ENCODE measurements around the gene RAB33B. TPM values are rescaled to one million over a fixed set of nuclear protein-coding genes. Genes with fewer than 3 reads are reported as not detected.
"Not testable (repeated sequence)": the region's sequence is repeated elsewhere in the genome, so short reads cannot be mapped to it uniquely, and the experiment has no call there.

RAB33B gene
- total RNA-seq: 1 to 10 TPM; 6.5 to 6.6 TPM

GRCh38 chr4:139454111-139455045, at the start of gene RAB33B:
RAB33B (plus strand) TSS chr4:139454121; CDS start chr4:139454196, 75 bp downstream.
- Mint-ChIP-seq H3K4me3 (peak within 1 kb of the TSS; percentile 95), H3K27me3 (no peaks in the 10 kb centered on the region), H3K36me3 (peaks cover 4% of the 10 kb centered on the region), H3K9me3 (no peaks in the 10 kb centered on the region), H3K27ac (peak within 1 kb of the TSS; percentile 98), H3K4me1 (peaks cover 55% of the 10 kb centered on the region)
- no peak for DNase-seq

- Mint-ChIP-seq H3K9me3 (peaks cover 2% of the 10 kb centered on the region), H3K4me3 (no peak overlapping the region), H3K4me1 (no peaks in the 10 kb centered on the region), H3K36me3 (peaks cover 30% of the 10 kb centered on the region), H3K27me3 (no peaks in the 10 kb centered on the region), H3K27ac (no peak overlapping the region)
- no peak for DNase-seq
These were observed 43.6 kb upstream of the RAB33B start for GRCh38 chr4:139410312-139410711.

GRCh38 chr4:139414671-139415210, 39.2 kb upstream of the RAB33B start:
- H3K4me3 Mint-ChIP-seq, H3K9me3 Mint-ChIP-seq, DNase-seq, H3K27ac Mint-ChIP-seq, H3K27me3 Mint-ChIP-seq: not testable (repeated sequence)
- peaks cover 11% of the 10 kb centered on the region for H3K4me1 Mint-ChIP-seq
- H3K36me3 Mint-ChIP-seq: peaks cover 34% of the 10 kb centered on the region

- peaks cover 46% of the 10 kb centered on the region for H3K36me3 Mint-ChIP-seq
- H3K27me3 Mint-ChIP-seq: no peaks in the 10 kb centered on the region
- H3K27ac Mint-ChIP-seq: no peak overlapping the region
- no peak for DNase-seq
- H3K9me3 Mint-ChIP-seq: peaks cover 2% of the 10 kb centered on the region
- no peak overlapping the region for H3K4me3 Mint-ChIP-seq
- peaks cover 13% of the 10 kb centered on the region for H3K4me1 Mint-ChIP-seq
These were observed 37.7 kb upstream of the RAB33B start for GRCh38 chr4:139416073-139416673.

GRCh38 chr4:139419388-139419914, 34.5 kb upstream of the RAB33B start:
- peak; percentile 4 for DNase-seq
- Mint-ChIP-seq H3K27ac (peak overlapping the region; percentile 60), H3K9me3 (peaks cover 12% of the 10 kb centered on the region), H3K4me1 (peaks cover 13% of the 10 kb centered on the region), H3K4me3 (no peak overlapping the region), H3K36me3 (peaks cover 39% of the 10 kb centered on the region), H3K27me3 (no peaks in the 10 kb centered on the region)

- Mint-ChIP-seq H3K4me3 (no peak overlapping the region), H3K27me3 (no peaks in the 10 kb centered on the region), H3K9me3 (peaks cover 16% of the 10 kb centered on the region), H3K27ac (peak overlapping the region; percentile 60), H3K36me3 (peaks cover 29% of the 10 kb centered on the region), H3K4me1 (peaks cover 13% of the 10 kb centered on the region)
- DNase-seq: no peak
These were observed 33.3 kb upstream of the RAB33B start for GRCh38 chr4:139420652-139421051.

GRCh38 chr4:139436122-139436521, 17.8 kb upstream of the RAB33B start:
- H3K9me3 Mint-ChIP-seq: peaks cover 33% of the 10 kb centered on the region
- H3K4me3 Mint-ChIP-seq: no peak overlapping the region
- no peak for DNase-seq
- H3K4me1 Mint-ChIP-seq: peaks cover 5% of the 10 kb centered on the region
- peaks cover 52% of the 10 kb centered on the region for H3K36me3 Mint-ChIP-seq
- H3K27me3 Mint-ChIP-seq: no peaks in the 10 kb centered on the region
- H3K27ac Mint-ChIP-seq: no peak overlapping the region

GRCh38 chr4:139438141-139438540, 15.8 kb upstream of the RAB33B start:
- Mint-ChIP-seq H3K9me3 (peaks cover 30% of the 10 kb centered on the region), H3K4me1 (peaks cover 5% of the 10 kb centered on the region), H3K27me3 (no peaks in the 10 kb centered on the region), H3K27ac (no peak overlapping the region), H3K4me3 (no peak overlapping the region), H3K36me3 (peaks cover 45% of the 10 kb centered on the region)
- DNase-seq: no peak

GRCh38 chr4:139441029-139441428, 12.9 kb upstream of the RAB33B start:
- H3K27ac Mint-ChIP-seq: no peak overlapping the region
- no peak overlapping the region for H3K4me3 Mint-ChIP-seq
- H3K4me1 Mint-ChIP-seq: peaks cover 5% of the 10 kb centered on the region
- H3K36me3 Mint-ChIP-seq: peaks cover 40% of the 10 kb centered on the region
- no peaks in the 10 kb centered on the region for H3K27me3 Mint-ChIP-seq
- peaks cover 27% of the 10 kb centered on the region for H3K9me3 Mint-ChIP-seq
- no peak for DNase-seq

- no peaks in the 10 kb centered on the region for H3K4me1 Mint-ChIP-seq
- no peak for DNase-seq
- H3K27me3 Mint-ChIP-seq: no peaks in the 10 kb centered on the region
- H3K9me3 Mint-ChIP-seq: peaks cover 12% of the 10 kb centered on the region
- peaks cover 22% of the 10 kb centered on the region for H3K36me3 Mint-ChIP-seq
- no peak overlapping the region for H3K27ac Mint-ChIP-seq
- no peak overlapping the region for H3K4me3 Mint-ChIP-seq
These were observed 10.3 kb upstream of the RAB33B start for GRCh38 chr4:139443661-139444060.

GRCh38 chr4:139444881-139445280, 9.0 kb upstream of the RAB33B start:
- not testable (repeated sequence) for DNase-seq, H3K9me3 Mint-ChIP-seq, H3K27me3 Mint-ChIP-seq, H3K4me3 Mint-ChIP-seq, H3K27ac Mint-ChIP-seq, H3K4me1 Mint-ChIP-seq
- H3K36me3 Mint-ChIP-seq: peaks cover 13% of the 10 kb centered on the region

GRCh38 chr4:139447078-139447477, 6.8 kb upstream of the RAB33B start:
- H3K9me3 Mint-ChIP-seq, H3K36me3 Mint-ChIP-seq, H3K27ac Mint-ChIP-seq, H3K4me1 Mint-ChIP-seq, H3K4me3 Mint-ChIP-seq, H3K27me3 Mint-ChIP-seq, DNase-seq: not testable (repeated sequence)

GRCh38 chr4:139450586-139450985, 3.3 kb upstream of the RAB33B start:
- Mint-ChIP-seq H3K9me3 (no peaks in the 10 kb centered on the region), H3K4me1 (peaks cover 25% of the 10 kb centered on the region), H3K36me3 (peaks cover 5% of the 10 kb centered on the region), H3K27me3 (no peaks in the 10 kb centered on the region), H3K27ac (no peak overlapping the region), H3K4me3 (no peak overlapping the region)
- no peak for DNase-seq

- Mint-ChIP-seq H3K27ac (no peak overlapping the region), H3K9me3 (no peaks in the 10 kb centered on the region), H3K36me3 (peaks cover 5% of the 10 kb centered on the region), H3K4me1 (peaks cover 38% of the 10 kb centered on the region), H3K4me3 (peak overlapping the region; percentile 95), H3K27me3 (no peaks in the 10 kb centered on the region)
- DNase-seq: no peak
These were observed 1.9 kb upstream of the RAB33B start for GRCh38 chr4:139451997-139452396.

- Mint-ChIP-seq H3K4me3 (peak overlapping the region; percentile 95), H3K4me1 (peaks cover 46% of the 10 kb centered on the region), H3K36me3 (peaks cover 4% of the 10 kb centered on the region), H3K9me3 (no peaks in the 10 kb centered on the region), H3K27ac (peak overlapping the region; percentile 98), H3K27me3 (no peaks in the 10 kb centered on the region)
- DNase-seq: no peak
These were observed 915 bp upstream of the RAB33B start for GRCh38 chr4:139453041-139453370.

Measured in activated naive CD8-positive, alpha-beta T cell treated with anti-CD3 and anti-CD28 coated beads for 36 hours (primary cell).